Uterus (tissue), 4 donors: ENCODE measurements around the gene PRSS38. TPM values are rescaled to one million over a fixed set of nuclear protein-coding genes. Genes with fewer than 3 reads are reported as not detected.
A peak's percentile ranks its signal among the peaks of the same experiment; 100 is the strongest.

Experiments
- DNase-seq, 2 donors: peaks; one replicate each; pipeline ENCODE4 v3.0.0-alpha.2; 2019 to 2020
- H3K27ac ChIP-seq, 2 donors: fragments of 200-600 bp; sonication (generic); 1 replicate in 1 of 2; 2 replicates in 1 of 2; pipeline ENCODE4 v1.5.1; 2016 to 2018
- H3K27me3 ChIP-seq, 2 donors: fragments of 200-600 bp; sonication (generic); one replicate each; pipeline ENCODE4 v1.5.1; 2018 to 2019; ENCODE audit warnings: control low read depth in 1 of 2
- H3K36me3 ChIP-seq, 2 donors: fragments of 200-600 bp; sonication (generic); one replicate each; pipeline ENCODE4 v1.5.1; 2019; ENCODE audit warnings: control low read depth in 1 of 2
- H3K4me1 ChIP-seq, 2 donors: fragments of 200-600 bp; sonication (generic); one replicate each; pipeline ENCODE4 v1.5.1; 2018 to 2019; ENCODE audit warnings: control low read depth in 1 of 2
- H3K4me3 ChIP-seq, 2 donors: fragments of 200-600 bp; sonication (generic); 1 replicate in 1 of 2; 2 replicates in 1 of 2; pipeline ENCODE4 v1.5.1; 2018 to 2019; ENCODE audit warnings: mild to moderate bottlenecking in 1 of 2
- H3K9me3 ChIP-seq, 2 donors: fragments of 200-600 bp; sonication (generic); one replicate each; pipeline ENCODE4 v1.5.1; 2019; ENCODE audit warnings: control low read depth in 1 of 2
- POLR2A ChIP-seq, 2 donors: fragments of 450-650 bp; IDR thresholded peaks; one replicate each; pipeline ENCODE4 v1.6.1; 2016; ENCODE audit warnings: antibody characterized with exemption in 2 of 2, mild to moderate bottlenecking in 1 of 2, moderate library complexity in 1 of 2
- intact Hi-C: fragments of 100-400 bp; cut with DNase I; formaldehyde crosslinking; loops from one replicate; pipeline ENCODE4 v1.15.1; 2023; ENCODE audit warnings: low total_unique reads
- total RNA-seq, 4 donors: library from RNA; depleted of rRNA in 3 of 4; stranded (reverse); fragments of >200 nt in 3 of 4; gene quantifications; one replicate each; pipeline versions ENCODE4 v1.1.0 to v1.2.4, GENCODE V29; 2014 to 2023
- TF ChIP-seq, protein P1 (sequence below), 4 experiments: fragments of 200-600 bp in 2 of 4; fragments of 450-650 bp in 2 of 4; sonication (generic) in 2 of 4; IDR thresholded peaks; one replicate each; pipeline ENCODE4 v1.5.1; 2016 to 2019; ENCODE audit warnings: antibody characterized with exemption in 4 of 4, mild to moderate bottlenecking in 2 of 4, moderate library complexity in 1 of 4
- donor health status: DM: yes; HTN: yes; CAD: no.

The PRSS38 gene
- total RNA-seq, 4 donors from 2014 or later: not detected

DNA sequence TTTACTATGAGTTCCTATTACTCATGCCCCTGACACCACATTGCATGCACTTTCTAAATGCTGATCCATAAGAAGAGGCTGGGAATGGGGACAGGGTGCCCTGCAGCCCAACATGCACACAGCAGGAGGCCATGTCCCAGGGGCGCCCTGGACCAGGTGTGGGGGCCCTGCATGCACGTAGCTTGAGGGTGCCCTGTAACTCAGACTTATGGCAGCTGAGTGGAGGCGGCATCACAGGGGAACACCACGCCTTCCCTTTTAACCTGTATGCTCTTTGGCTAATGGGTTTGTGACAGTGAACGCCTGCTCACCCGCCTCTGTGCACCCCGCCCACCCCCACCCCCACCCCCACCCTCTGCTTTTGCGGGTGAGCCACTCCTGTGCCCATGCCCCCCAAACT lies 44.1 kb upstream of the PRSS38 start:
- intact Hi-C loops: no loop called here
- Histone ChIP-seq H3K4me1 (peaks cover 3 to 4% of the 10 kb centered on the region in 2 donors), H3K27ac (no peak overlapping the region), H3K9me3 (no peaks in the 10 kb centered on the region), H3K27me3 (no peaks in the 10 kb centered on the region), H3K36me3 (no peaks in the 10 kb centered on the region), H3K4me3 (no peak overlapping the region)
- TF ChIP-seq POLR2A (IDR thresholded peaks at IDR 0.05): no peak
- TF ChIP-seq, protein P1, sequence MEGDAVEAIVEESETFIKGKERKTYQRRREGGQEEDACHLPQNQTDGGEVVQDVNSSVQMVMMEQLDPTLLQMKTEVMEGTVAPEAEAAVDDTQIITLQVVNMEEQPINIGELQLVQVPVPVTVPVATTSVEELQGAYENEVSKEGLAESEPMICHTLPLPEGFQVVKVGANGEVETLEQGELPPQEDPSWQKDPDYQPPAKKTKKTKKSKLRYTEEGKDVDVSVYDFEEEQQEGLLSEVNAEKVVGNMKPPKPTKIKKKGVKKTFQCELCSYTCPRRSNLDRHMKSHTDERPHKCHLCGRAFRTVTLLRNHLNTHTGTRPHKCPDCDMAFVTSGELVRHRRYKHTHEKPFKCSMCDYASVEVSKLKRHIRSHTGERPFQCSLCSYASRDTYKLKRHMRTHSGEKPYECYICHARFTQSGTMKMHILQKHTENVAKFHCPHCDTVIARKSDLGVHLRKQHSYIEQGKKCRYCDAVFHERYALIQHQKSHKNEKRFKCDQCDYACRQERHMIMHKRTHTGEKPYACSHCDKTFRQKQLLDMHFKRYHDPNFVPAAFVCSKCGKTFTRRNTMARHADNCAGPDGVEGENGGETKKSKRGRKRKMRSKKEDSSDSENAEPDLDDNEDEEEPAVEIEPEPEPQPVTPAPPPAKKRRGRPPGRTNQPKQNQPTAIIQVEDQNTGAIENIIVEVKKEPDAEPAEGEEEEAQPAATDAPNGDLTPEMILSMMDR (IDR thresholded peaks at IDR 0.05): no peak
- no peak for DNase-seq

GRCh38 chr1:227771771-227772170 lies 43.7 kb upstream of the PRSS38 start:
- no peak for TF ChIP-seq POLR2A (IDR thresholded peaks at IDR 0.05)
- TF ChIP-seq, protein P1 (IDR thresholded peaks at IDR 0.05): no peak
- DNase-seq: no peak
- Histone ChIP-seq H3K4me1 (peaks cover 3 to 4% of the 10 kb centered on the region in 2 donors), H3K27ac (no peak overlapping the region), H3K36me3 (no peaks in the 10 kb centered on the region), H3K4me3 (no peak overlapping the region), H3K27me3 (no peaks in the 10 kb centered on the region), H3K9me3 (no peaks in the 10 kb centered on the region)
- intact Hi-C loops: no loop called here

- no peak for TF ChIP-seq POLR2A (IDR thresholded peaks at IDR 0.05)
- TF ChIP-seq, protein P1 (IDR thresholded peaks at IDR 0.05): no peak
- peaks cover 3 to 4% of the 10 kb centered on the region in 2 donors for H3K4me1 ChIP-seq
- intact Hi-C loops: no loop called here
- DNase-seq: no peak
- H3K27me3 ChIP-seq: no peaks in the 10 kb centered on the region
- H3K27ac ChIP-seq: no peak overlapping the region
- no peaks in the 10 kb centered on the region for H3K9me3 ChIP-seq
- no peaks in the 10 kb centered on the region for H3K36me3 ChIP-seq
- H3K4me3 ChIP-seq: no peak overlapping the region
Observed at GRCh38 chr1:227773558-227773957, 41.9 kb upstream of the PRSS38 start.

DNA sequence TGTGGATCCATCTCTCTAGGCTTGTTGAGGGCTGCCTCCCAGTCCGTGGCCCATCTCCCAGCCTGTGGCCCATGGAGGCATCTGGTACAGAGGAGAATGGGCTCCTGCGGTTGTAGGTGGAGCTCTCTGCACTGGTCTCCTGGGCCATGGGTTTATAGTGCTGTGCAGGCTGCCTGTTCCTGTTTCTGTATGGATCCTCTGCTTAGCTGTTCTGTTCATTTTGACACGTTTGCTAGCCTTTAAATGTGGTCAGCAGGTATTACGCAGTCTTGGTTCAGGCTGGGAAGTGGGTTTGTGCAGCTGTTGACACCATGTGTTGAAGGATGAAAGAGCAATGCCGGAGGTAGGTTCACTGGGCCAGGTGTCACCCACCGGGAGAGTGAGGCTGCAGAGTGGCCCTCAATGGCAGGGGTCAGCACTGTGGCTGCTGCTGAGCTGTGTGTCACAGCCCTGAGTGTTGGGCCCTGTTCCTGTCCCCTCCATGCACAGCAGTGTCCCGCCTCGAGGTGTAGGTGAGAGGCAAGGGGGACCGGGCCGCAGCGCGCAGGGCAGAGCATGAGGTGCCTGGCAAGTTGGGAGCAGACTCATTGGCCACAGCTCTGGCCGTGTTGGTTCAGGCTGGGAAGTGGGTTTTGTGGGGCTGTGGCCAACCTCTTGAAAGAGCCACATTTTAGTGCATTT lies 41.3 kb upstream of the PRSS38 start:
- Histone ChIP-seq H3K27ac (peak overlapping the region; percentile 54 to 69), H3K4me1 (peaks cover 3 to 4% of the 10 kb centered on the region in 2 donors), H3K36me3 (no peaks in the 10 kb centered on the region), H3K27me3 (no peaks in the 10 kb centered on the region), H3K9me3 (no peaks in the 10 kb centered on the region), H3K4me3 (no peak overlapping the region)
- no peak for DNase-seq
- intact Hi-C loops: no loop called here
- no peak for TF ChIP-seq POLR2A (IDR thresholded peaks at IDR 0.05)
- TF ChIP-seq, protein P1 (IDR thresholded peaks at IDR 0.05): no peak

DNA sequence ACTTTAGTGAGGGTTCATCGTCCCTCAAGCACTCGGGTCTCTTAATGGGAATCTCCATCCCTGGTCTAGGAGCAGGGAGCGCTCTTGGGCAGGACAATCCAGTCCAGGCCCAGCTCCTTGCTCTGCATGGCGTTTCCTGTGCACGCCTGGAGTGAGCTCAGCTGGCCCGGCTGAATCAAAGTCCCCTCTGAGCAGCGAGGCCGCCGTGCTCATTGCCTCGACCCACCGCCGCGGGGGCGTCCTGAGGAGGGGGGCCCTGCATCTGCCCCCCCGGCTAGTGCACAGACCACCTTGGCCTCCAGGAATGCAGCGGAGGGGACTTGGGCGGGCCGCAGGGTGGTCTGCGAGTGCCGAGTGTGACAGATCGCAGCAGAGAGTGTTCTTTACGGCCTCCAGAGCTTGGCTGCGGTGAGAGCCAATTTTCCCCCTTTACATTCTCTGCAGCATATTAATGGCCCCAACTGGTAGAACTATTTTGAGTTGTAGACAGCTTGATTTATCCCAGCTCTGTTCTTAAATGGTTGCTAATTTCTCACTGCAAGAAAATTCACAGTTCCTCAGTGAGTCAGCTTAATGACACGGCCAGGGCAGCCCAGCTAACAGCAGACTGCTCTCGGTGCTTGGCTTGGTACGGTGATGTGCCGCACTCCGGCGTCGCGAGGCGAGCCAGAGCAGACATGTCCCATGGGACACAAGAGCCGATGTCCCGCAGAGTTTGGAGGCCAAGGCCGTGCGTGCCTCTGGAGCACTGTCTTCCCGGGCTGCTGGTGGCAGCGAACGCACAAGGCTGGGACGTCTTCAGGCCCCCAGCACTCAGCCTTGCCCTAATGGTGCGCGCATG lies 40.4 kb upstream of the PRSS38 start:
- no peaks in the 10 kb centered on the region for H3K9me3 ChIP-seq
- peak overlapping the region; percentile 54 to 69 for H3K27ac ChIP-seq
- TF ChIP-seq POLR2A (IDR thresholded peaks at IDR 0.05): no peak
- TF ChIP-seq, protein P1 (IDR thresholded peaks at IDR 0.05): no peak
- no peaks in the 10 kb centered on the region for H3K27me3 ChIP-seq
- no peaks in the 10 kb centered on the region for H3K36me3 ChIP-seq
- peak in 1 of 2 donors; percentile 55 for DNase-seq
- intact Hi-C loops: no loop called here
- H3K4me3 ChIP-seq: no peak overlapping the region
- peaks cover 3 to 4% of the 10 kb centered on the region in 2 donors for H3K4me1 ChIP-seq
